ENCODE measurements around the gene NDUFC1. TPM values are rescaled to one million over a fixed set of nuclear protein-coding genes. Genes with fewer than 3 reads are reported as not detected.

NDUFC1 gene
- total RNA-seq, 1 experiment from 2014 or later, result 61.7 TPM

DNA sequence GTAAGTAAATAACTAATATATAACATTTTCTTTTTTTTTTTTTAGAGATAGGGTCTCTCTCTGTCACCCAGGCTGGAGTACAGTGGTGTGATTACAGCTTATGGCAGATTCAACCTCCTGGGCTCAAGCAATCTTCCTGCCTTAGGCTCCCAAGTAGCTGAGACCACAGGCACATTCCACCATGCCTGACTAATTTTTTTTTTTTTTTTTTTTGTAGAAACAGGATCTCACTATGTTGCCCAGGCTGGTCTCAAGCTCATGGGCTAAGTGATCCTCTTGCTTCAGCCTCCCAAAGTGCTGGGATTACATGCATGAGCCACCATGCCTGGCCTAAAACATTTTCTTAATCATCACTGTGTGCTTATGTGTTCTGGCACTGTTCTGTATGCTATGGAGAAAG is 55.0 kb downstream of the NDUFC1 start:
- Mint-ChIP-seq H3K4me1 (peaks cover 9% of the 10 kb centered on the region), H3K9me3 (no peaks in the 10 kb centered on the region), H3K27me3 (ENCODE audit: low read depth) (no peaks in the 10 kb centered on the region), H3K36me3 (no peaks in the 10 kb centered on the region), H3K27ac (no peak overlapping the region), H3K4me3 (no peak overlapping the region)
- ChIA-PET CTCF (interaction anchor here (1.7 to 2.0 kb wide), 2 partner anchors 34 to 48 kb away, joined by 4 to 5 read pairs; partner anchors contain the start of gene MGARP), POLR2A (no interaction called here)
- no peak for DNase-seq (ENCODE audit: low spot score)
- TF ChIP-seq TEAD1 (CRISPR knock-in tag; IDR thresholded peaks at IDR 0.05) (no peak), ZNF416 (CRISPR knock-in tag; IDR thresholded peaks at IDR 0.05) (no peak), TCF7 (CRISPR knock-in tag; IDR thresholded peaks at IDR 0.05; ENCODE audit: low read depth) (no peak), NR1H2 (CRISPR knock-in tag; IDR thresholded peaks at IDR 0.05) (no peak), IRF2 (CRISPR knock-in tag; IDR thresholded peaks at IDR 0.05; ENCODE audit: borderline replicate concordance, low read depth) (no peak), ZNF121 (CRISPR knock-in tag; IDR thresholded peaks at IDR 0.05) (0 out of 2 replicates have a peak, but pooled peaks have one; percentile 48)
- TF ChIP-seq, protein P1, sequence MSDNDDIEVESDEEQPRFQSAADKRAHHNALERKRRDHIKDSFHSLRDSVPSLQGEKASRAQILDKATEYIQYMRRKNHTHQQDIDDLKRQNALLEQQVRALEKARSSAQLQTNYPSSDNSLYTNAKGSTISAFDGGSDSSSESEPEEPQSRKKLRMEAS (CRISPR knock-in tag; IDR thresholded peaks at IDR 0.05), result no peak
- no peak for ATAC-seq

DNA sequence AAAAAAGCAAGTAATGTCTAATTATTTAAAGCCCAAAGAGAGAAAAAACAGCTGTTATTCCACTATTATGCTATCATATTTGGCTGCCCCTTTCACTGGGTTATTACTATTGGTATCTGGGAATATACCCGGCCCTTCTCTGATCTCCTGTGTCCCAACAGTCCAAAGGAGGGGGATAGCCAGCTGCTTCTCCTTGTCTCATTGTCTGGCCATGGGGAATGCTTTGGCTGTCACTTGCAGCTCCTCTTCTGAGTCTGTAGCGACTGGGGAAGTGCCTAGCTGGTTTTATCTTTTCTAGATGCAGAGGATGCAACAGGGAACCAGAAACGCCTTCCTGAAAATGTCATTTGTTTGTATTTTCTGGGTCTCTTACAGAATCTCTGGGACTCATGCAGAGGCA is 56.1 kb downstream of the NDUFC1 start:
- H3K9me3 Mint-ChIP-seq, result no peaks in the 10 kb centered on the region
- no peak for ATAC-seq
- no peak for DNase-seq (ENCODE audit: low spot score)
- CTCF ChIA-PET, result no interaction called here
- H3K27ac Mint-ChIP-seq, result no peak overlapping the region
- H3K4me1 Mint-ChIP-seq, result peaks cover 20% of the 10 kb centered on the region
- no peaks in the 10 kb centered on the region for H3K27me3 Mint-ChIP-seq (ENCODE audit: low read depth)
- H3K36me3 Mint-ChIP-seq, result no peaks in the 10 kb centered on the region
- POLR2A ChIA-PET, result no interaction called here
- TF ChIP-seq SOX15 (CRISPR knock-in tag; IDR thresholded peaks at IDR 0.05), result no peak
- TF ChIP-seq JUN (CRISPR knock-in tag; IDR thresholded peaks at IDR 0.05), result no peak
- TF ChIP-seq ZNF232 (CRISPR knock-in tag; IDR thresholded peaks at IDR 0.05), result no peak
- TF ChIP-seq, protein P2, sequence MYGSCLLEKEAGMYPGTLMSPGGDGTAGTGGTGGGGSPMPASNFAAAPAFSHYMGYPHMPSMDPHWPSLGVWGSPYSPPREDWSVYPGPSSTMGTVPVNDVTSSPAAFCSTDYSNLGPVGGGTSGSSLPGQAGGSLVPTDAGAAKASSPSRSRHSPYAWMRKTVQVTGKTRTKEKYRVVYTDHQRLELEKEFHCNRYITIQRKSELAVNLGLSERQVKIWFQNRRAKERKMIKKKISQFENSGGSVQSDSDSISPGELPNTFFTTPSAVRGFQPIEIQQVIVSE (CRISPR knock-in tag; IDR thresholded peaks at IDR 0.05; ENCODE audit: borderline replicate concordance), result no peak
- no peak for TF ChIP-seq OVOL2 (CRISPR knock-in tag; IDR thresholded peaks at IDR 0.05; ENCODE audit: borderline replicate concordance)
- TF ChIP-seq, protein P3, sequence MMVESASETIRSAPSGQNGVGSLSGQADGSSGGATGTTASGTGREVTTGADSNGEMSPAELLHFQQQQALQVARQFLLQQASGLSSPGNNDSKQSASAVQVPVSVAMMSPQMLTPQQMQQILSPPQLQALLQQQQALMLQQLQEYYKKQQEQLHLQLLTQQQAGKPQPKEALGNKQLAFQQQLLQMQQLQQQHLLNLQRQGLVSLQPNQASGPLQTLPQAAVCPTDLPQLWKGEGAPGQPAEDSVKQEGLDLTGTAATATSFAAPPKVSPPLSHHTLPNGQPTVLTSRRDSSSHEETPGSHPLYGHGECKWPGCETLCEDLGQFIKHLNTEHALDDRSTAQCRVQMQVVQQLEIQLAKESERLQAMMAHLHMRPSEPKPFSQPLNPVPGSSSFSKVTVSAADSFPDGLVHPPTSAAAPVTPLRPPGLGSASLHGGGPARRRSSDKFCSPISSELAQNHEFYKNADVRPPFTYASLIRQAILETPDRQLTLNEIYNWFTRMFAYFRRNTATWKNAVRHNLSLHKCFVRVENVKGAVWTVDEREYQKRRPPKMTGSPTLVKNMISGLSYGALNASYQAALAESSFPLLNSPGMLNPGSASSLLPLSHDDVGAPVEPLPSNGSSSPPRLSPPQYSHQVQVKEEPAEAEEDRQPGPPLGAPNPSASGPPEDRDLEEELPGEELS (CRISPR knock-in tag; IDR thresholded peaks at IDR 0.05), result no peak
- no peak for TF ChIP-seq ZBTB21 (CRISPR knock-in tag; IDR thresholded peaks at IDR 0.05; ENCODE audit: borderline replicate concordance)
- TF ChIP-seq, protein P4, sequence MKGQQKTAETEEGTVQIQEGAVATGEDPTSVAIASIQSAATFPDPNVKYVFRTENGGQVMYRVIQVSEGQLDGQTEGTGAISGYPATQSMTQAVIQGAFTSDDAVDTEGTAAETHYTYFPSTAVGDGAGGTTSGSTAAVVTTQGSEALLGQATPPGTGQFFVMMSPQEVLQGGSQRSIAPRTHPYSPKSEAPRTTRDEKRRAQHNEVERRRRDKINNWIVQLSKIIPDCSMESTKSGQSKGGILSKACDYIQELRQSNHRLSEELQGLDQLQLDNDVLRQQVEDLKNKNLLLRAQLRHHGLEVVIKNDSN (CRISPR knock-in tag; IDR thresholded peaks at IDR 0.05), result no peak
- TF ChIP-seq ZNF423 (CRISPR knock-in tag; IDR thresholded peaks at IDR 0.05), result no peak
- H3K4me3 Mint-ChIP-seq, result no peak overlapping the region

DNA sequence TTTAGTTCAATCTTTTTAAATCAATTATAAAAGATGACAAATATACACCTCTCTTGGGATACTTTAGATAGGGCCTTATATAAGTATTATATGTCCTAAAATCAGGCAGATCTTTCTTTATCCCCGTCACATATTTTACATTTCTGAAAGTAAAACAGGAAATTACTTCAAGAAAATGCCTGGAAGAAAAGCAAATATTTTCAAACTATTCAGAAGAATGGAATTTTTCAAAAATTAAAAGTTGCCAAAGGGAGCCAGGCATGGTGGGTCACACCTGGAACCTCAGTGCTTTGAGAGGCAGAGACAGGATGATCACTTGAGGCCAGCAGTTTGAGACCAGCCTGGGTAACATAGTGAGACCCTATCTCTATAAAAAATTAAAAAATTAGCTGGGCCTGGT is 56.7 kb downstream of the NDUFC1 start:
- no peak for TF ChIP-seq ZBTB21 (CRISPR knock-in tag; IDR thresholded peaks at IDR 0.05; ENCODE audit: borderline replicate concordance)
- no peak for TF ChIP-seq ZNF219 (CRISPR knock-in tag; IDR thresholded peaks at IDR 0.05; ENCODE audit: borderline replicate concordance)
- no peak for TF ChIP-seq ZNF416 (CRISPR knock-in tag; IDR thresholded peaks at IDR 0.05)
- no peak for TF ChIP-seq ETV6 (CRISPR knock-in tag; IDR thresholded peaks at IDR 0.05)
- TF ChIP-seq GTF2I (CRISPR knock-in tag; conservative IDR thresholded peaks at IDR 0.05), result no peak
- TF ChIP-seq ZNF671 (CRISPR knock-in tag; IDR thresholded peaks at IDR 0.05), result no peak
- no peak for TF ChIP-seq NFE2L1 (CRISPR knock-in tag; IDR thresholded peaks at IDR 0.05)
- TF ChIP-seq FOXJ3 (CRISPR knock-in tag; IDR thresholded peaks at IDR 0.05; ENCODE audit: borderline replicate concordance), result no peak
- no peak for TF ChIP-seq TP53 (CRISPR knock-in tag; IDR thresholded peaks at IDR 0.05)
- no peak for TF ChIP-seq ZNF263 (CRISPR knock-in tag; IDR thresholded peaks at IDR 0.05; ENCODE audit: low read depth)
- H3K4me3 Mint-ChIP-seq, result no peak overlapping the region
- ChIA-PET POLR2A (no interaction called here), CTCF (no interaction called here)
- H3K4me1 Mint-ChIP-seq, result peaks cover 26% of the 10 kb centered on the region
- no peak overlapping the region for H3K27ac Mint-ChIP-seq
- H3K36me3 Mint-ChIP-seq, result no peaks in the 10 kb centered on the region
- no peak for DNase-seq (ENCODE audit: low spot score)
- ATAC-seq, result no peak
- H3K9me3 Mint-ChIP-seq, result no peaks in the 10 kb centered on the region
- no peaks in the 10 kb centered on the region for H3K27me3 Mint-ChIP-seq (ENCODE audit: low read depth)

Data from WTC11 (cell line).